Hepatocyte (in vitro differentiated cells): ENCODE measurements around the gene ELL2.

Source experiments
- CTCF ChIP-seq: fragments of 200-600 bp; sonication (generic); IDR thresholded peaks from 2 replicates; pipeline ENCODE4 v1.5.1; 2016; ENCODE audit warnings: antibody characterized with exemption, mild to moderate bottlenecking; ENCODE audit not compliant: poor library complexity
- EZH2 ChIP-seq: fragments of 200-600 bp; sonication (generic); IDR thresholded peaks from 2 replicates; pipeline ENCODE4 v1.6.1; 2016; ENCODE audit warnings: antibody characterized with exemption, mild to moderate bottlenecking, borderline replicate concordance

- TF ChIP-seq EZH2 = no peak
- no peak for TF ChIP-seq CTCF
Measured at GRCh38 chr5:95993776-95994175, 32.1 kb upstream of the ELL2 start.
